ENCODE results near the gene PKHD1. TPM values are rescaled to one million over a fixed set of nuclear protein-coding genes. Genes with fewer than 3 reads are reported as not detected.

The PKHD1 gene
- total RNA-seq, 2 donors from 2014 or later: 0.14 TPM; not detected in 1

DNA sequence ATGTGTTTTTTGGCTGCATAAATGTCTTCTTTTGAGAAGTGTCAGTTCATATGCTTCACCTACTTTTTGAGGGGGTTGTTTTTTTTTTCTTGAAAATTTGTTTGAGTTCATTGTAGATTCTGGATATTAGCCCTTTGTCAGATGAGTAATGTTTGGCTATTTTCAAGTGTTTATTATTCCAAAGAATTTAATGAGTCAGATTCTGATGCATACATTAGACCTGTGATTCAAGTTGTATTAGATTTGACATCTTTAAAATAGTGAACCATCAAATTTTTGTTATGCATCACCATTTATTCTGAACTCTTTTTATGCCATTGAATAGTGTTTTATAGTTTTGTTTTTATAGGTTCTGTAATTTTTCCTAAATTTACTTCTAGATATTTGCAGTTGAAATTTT lies 319.3 kb downstream of the PKHD1 start:
- Histone ChIP-seq H3K9me3 (no peaks in the 10 kb centered on the region), H3K27me3 (replicated peaks; ENCODE audit: insufficient read depth) (no peaks in the 10 kb centered on the region), H3K4me3 (no peak overlapping the region), H3K36me3 (no peaks in the 10 kb centered on the region), H3K4me1 (ENCODE audit: control insufficient read depth in 1 of 2, low read depth in 2 of 2) (no peaks in the 10 kb centered on the region), H3K27ac (no peak overlapping the region)
- TF ChIP-seq, protein P1, sequence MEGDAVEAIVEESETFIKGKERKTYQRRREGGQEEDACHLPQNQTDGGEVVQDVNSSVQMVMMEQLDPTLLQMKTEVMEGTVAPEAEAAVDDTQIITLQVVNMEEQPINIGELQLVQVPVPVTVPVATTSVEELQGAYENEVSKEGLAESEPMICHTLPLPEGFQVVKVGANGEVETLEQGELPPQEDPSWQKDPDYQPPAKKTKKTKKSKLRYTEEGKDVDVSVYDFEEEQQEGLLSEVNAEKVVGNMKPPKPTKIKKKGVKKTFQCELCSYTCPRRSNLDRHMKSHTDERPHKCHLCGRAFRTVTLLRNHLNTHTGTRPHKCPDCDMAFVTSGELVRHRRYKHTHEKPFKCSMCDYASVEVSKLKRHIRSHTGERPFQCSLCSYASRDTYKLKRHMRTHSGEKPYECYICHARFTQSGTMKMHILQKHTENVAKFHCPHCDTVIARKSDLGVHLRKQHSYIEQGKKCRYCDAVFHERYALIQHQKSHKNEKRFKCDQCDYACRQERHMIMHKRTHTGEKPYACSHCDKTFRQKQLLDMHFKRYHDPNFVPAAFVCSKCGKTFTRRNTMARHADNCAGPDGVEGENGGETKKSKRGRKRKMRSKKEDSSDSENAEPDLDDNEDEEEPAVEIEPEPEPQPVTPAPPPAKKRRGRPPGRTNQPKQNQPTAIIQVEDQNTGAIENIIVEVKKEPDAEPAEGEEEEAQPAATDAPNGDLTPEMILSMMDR (IDR thresholded peaks at IDR 0.05): no peak
- ATAC-seq (ENCODE audit: insufficient number of reproducible peaks, low FRiP score, low read depth) (no peak), DNase-seq (ENCODE audit: low spot score) (no peak)

DNA sequence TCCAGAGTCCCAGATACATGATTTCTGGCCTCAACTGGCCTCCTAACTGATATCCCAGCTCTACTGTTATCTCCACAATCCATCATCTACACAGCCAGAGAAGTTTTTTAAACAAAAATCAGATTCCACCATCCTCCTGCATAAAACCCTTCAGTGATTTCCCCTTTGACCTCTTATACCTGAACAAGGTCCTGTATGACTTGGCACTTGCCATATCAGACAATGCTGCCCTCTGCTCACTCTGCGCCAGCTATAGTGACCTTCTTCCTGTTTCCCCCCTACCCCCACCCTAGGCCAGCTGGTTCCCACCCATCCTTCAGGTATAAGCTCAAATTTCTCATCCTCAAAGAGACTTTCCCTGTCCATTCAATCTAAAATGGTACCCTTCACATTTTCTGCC lies 322.2 kb downstream of the PKHD1 start:
- Histone ChIP-seq H3K4me3 (no peak overlapping the region), H3K27ac (no peak overlapping the region), H3K4me1 (ENCODE audit: control insufficient read depth in 1 of 2, low read depth in 2 of 2) (no peaks in the 10 kb centered on the region), H3K27me3 (replicated peaks; ENCODE audit: insufficient read depth) (no peaks in the 10 kb centered on the region), H3K36me3 (no peaks in the 10 kb centered on the region), H3K9me3 (no peaks in the 10 kb centered on the region)
- ATAC-seq (ENCODE audit: insufficient number of reproducible peaks, low FRiP score, low read depth): no peak
- TF ChIP-seq, protein P1 (IDR thresholded peaks at IDR 0.05): no peak
- no peak for DNase-seq (ENCODE audit: low spot score)

DNA sequence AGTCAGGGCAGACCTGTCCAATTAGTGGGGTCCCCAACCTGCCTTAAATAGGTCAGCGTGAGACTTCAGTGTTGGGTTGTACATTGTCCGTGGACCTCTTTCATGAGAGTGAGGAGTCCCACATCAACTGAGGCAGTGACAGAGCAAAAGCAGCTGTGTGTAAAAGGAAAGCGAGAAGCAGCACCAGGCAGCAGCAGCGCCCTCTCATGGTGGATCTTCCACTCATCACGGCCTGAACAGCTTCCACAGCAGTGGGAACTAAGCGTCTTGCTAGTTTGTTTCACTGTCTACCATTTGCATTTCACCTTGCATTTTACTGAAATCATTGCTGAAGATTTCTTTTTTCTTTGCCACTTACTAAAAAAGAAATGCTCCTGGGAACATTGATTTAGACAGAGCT lies 333.8 kb downstream of the PKHD1 start:
- H3K27me3 ChIP-seq (replicated peaks; ENCODE audit: insufficient read depth): no peaks in the 10 kb centered on the region
- no peaks in the 10 kb centered on the region for H3K36me3 ChIP-seq
- no peak overlapping the region for H3K27ac ChIP-seq
- no peaks in the 10 kb centered on the region for H3K9me3 ChIP-seq
- no peak overlapping the region for H3K4me3 ChIP-seq
- no peaks in the 10 kb centered on the region for H3K4me1 ChIP-seq (ENCODE audit: control insufficient read depth in 1 of 2, low read depth in 2 of 2)
- TF ChIP-seq, protein P1 (IDR thresholded peaks at IDR 0.05): no peak
- ATAC-seq (ENCODE audit: insufficient number of reproducible peaks, low FRiP score, low read depth): no peak
- no peak for DNase-seq (ENCODE audit: low spot score)

DNA sequence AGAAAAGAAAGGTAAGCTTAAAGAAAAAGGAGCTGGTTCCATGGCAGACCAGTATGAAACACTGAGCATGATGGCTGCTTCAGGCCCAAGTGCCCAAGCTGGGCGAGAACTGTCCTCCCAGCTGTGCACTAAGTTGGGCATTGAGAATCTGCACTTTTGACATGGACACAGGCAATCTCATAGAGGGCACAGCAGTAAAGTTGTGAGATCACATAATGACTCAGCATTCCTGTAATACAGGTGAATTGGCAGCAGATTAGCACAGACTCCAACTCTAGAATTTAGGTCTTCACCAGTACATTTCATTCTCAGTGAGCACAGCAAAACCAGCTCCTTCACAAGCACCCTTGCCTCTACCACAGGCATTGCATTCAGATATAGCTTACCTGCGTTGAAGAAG lies 343.4 kb downstream of the PKHD1 start:
- H3K27me3 ChIP-seq (replicated peaks; ENCODE audit: insufficient read depth): no peaks in the 10 kb centered on the region
- H3K9me3 ChIP-seq: no peaks in the 10 kb centered on the region
- TF ChIP-seq, protein P1 (IDR thresholded peaks at IDR 0.05): no peak
- DNase-seq (ENCODE audit: low spot score): no peak
- no peak overlapping the region for H3K4me3 ChIP-seq
- H3K27ac ChIP-seq: no peak overlapping the region
- no peak for ATAC-seq (ENCODE audit: insufficient number of reproducible peaks, low FRiP score, low read depth)
- no peaks in the 10 kb centered on the region for H3K36me3 ChIP-seq
- no peaks in the 10 kb centered on the region for H3K4me1 ChIP-seq (ENCODE audit: control insufficient read depth in 1 of 2, low read depth in 2 of 2)

DNA sequence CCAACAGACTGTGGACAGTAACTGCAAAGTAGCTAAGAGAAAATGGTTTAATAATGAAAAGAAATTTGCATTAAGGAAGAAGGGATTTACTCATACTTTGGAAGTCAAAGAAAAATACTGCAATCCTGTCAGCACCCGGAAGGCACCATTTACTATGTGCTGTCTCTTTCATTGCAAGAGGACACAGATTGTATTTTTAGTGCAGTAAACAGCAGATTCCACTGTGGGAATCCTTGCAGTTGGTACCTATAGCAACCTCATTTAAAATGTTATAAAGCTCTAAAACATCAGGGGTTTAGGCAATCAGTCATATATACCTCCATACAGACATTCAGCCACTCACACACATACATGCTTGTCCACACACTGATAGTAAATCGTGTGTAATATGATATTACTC lies 346.8 kb downstream of the PKHD1 start:
- TF ChIP-seq, protein P1 (IDR thresholded peaks at IDR 0.05): no peak
- Histone ChIP-seq H3K4me3 (no peak overlapping the region), H3K9me3 (no peaks in the 10 kb centered on the region), H3K27ac (no peak overlapping the region), H3K36me3 (no peaks in the 10 kb centered on the region), H3K27me3 (replicated peaks; ENCODE audit: insufficient read depth) (no peaks in the 10 kb centered on the region), H3K4me1 (ENCODE audit: control insufficient read depth in 1 of 2, low read depth in 2 of 2) (no peaks in the 10 kb centered on the region)
- DNase-seq (ENCODE audit: low spot score) (no peak), ATAC-seq (ENCODE audit: insufficient number of reproducible peaks, low FRiP score, low read depth) (no peak)

All from thoracic aorta (tissue), 2 donors.